Measurements from ENCODE around the gene HS3ST5. TPM values are rescaled to one million over a fixed set of nuclear protein-coding genes. Genes with fewer than 3 reads are reported as not detected.

Gene HS3ST5
- total RNA-seq, 1 experiment from 2014 or later: not detected

DNA sequence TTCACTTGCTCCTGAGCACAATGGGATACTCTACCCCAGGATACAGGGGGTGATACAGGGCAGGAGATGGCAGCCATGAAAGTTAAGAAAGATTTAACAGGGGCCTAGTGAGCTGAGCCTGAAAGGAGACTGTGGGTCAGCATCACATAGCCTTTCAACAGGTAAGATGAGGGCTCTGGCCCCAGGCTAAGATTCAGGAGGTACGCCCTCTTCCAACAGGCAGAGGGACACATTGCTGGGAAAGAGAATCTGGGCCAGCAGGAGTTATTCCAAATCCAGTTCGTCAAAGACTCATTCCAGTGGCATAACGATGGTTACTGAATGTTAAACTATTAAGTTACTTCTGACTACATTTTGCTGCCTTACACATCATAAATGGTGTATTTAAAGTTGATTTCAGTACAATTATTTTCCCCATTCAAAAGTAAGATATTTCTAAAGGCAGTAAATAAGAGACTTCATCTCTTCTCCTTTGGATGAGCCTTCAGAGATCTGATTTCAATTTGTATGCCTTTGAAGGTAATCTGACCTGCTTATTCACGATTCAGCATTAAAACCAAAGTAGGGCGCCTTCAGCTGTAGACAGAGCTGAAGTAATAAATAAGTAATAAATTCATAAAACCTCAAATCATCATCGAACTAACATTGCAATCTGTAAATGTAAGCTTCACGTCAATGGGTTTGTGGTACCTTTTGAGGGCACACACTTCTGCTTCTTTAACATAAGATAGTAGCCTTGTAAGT is 62.4 kb downstream of the HS3ST5 start:
- intact Hi-C loops (cut with micrococcal nuclease): no loop called here
- no peaks in the 10 kb centered on the region for H3K9me3 ChIP-seq (ENCODE audit: control insufficient read depth in 1 of 2, insufficient read depth in 1 of 2, low read depth in 1 of 2, low read length in 2 of 2)
- no TSS peak for BruUV-seq (replicated peaks)
- DNase-seq (ENCODE audit: low read depth, low spot score) (no peak), ATAC-seq (no peak)
- no peaks in the 10 kb centered on the region for H3K36me3 ChIP-seq (ENCODE audit: control insufficient read depth in 1 of 2, insufficient read depth in 2 of 2, low read length in 2 of 2)
- no peak overlapping the region for H2AFZ ChIP-seq (ENCODE audit: low read depth, low read length, poor library complexity, severe bottlenecking)
- TF ChIP-seq POLR2A (IDR thresholded peaks at IDR 0.05; ENCODE audit: borderline replicate concordance, extremely low read depth, insufficient read depth, insufficient read length) (no peak), ZNF274 (IDR thresholded peaks at IDR 0.05; ENCODE audit: low read depth, low read length) (no peak), SRF (IDR thresholded peaks at IDR 0.05; ENCODE audit: low read depth) (no peak), CBX3 (IDR thresholded peaks at IDR 0.05; ENCODE audit: low read depth) (no peak), TCF7L2 (IDR thresholded peaks at IDR 0.05; ENCODE audit: borderline replicate concordance, extremely low read depth, insufficient read depth, insufficient read length) (no peak), YY1 (IDR thresholded peaks at IDR 0.05; ENCODE audit: extremely low read depth, insufficient replicate concordance, low read depth, low read length) (no peak), EZH2phosphoT487 (IDR thresholded peaks at IDR 0.05; ENCODE audit: borderline replicate concordance) (no peak), FOSL1 (IDR thresholded peaks at IDR 0.05; ENCODE audit: low read depth) (no peak), MAX (IDR thresholded peaks at IDR 0.05) (no peak), RAD21 (IDR thresholded peaks at IDR 0.05; ENCODE audit: low read depth) (no peak), SIN3A (IDR thresholded peaks at IDR 0.05; ENCODE audit: low read depth) (no peak), REST (IDR thresholded peaks at IDR 0.05; ENCODE audit: low read depth) (no peak), EZH2 (IDR thresholded peaks at IDR 0.05) (no peak), ELF1 (IDR thresholded peaks at IDR 0.05; ENCODE audit: borderline replicate concordance, low read depth) (no peak)
- TF ChIP-seq, protein P1, sequence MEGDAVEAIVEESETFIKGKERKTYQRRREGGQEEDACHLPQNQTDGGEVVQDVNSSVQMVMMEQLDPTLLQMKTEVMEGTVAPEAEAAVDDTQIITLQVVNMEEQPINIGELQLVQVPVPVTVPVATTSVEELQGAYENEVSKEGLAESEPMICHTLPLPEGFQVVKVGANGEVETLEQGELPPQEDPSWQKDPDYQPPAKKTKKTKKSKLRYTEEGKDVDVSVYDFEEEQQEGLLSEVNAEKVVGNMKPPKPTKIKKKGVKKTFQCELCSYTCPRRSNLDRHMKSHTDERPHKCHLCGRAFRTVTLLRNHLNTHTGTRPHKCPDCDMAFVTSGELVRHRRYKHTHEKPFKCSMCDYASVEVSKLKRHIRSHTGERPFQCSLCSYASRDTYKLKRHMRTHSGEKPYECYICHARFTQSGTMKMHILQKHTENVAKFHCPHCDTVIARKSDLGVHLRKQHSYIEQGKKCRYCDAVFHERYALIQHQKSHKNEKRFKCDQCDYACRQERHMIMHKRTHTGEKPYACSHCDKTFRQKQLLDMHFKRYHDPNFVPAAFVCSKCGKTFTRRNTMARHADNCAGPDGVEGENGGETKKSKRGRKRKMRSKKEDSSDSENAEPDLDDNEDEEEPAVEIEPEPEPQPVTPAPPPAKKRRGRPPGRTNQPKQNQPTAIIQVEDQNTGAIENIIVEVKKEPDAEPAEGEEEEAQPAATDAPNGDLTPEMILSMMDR (IDR thresholded peaks at IDR 0.05 in 2 of 3, conservative IDR thresholded peaks at IDR 0.05 in 1 of 3; ENCODE audit: borderline replicate concordance in 1 of 3, insufficient read depth in 1 of 3, low read depth in 2 of 3, low read length in 2 of 3): no peak
- ChIA-PET CTCF (no interaction called here), POLR2A (no interaction called here), RAD21 (ENCODE audit: low non-redundant PET in 1 of 2, low total read pairs in 2 of 2, uncharacterized antibody in 2 of 2, unreplicated experiment in 2 of 2) (no interaction called here)
- peaks cover 50% of the 10 kb centered on the region for H3K27me3 ChIP-seq (ENCODE audit: insufficient read depth, low read length)
- 0 out of 2 replicates have a peak, but pooled peaks cover 4% of the 10 kb centered on the region for H4K20me1 ChIP-seq (ENCODE audit: insufficient read depth)
- H3K79me2 ChIP-seq (ENCODE audit: insufficient read depth, low read length): no peaks in the 10 kb centered on the region
- H3K4me1 ChIP-seq (ENCODE audit: control insufficient read depth in 1 of 2, insufficient read depth in 2 of 2, low read length in 2 of 2): no peaks in the 10 kb centered on the region
- no peak overlapping the region for H3K4me2 ChIP-seq (ENCODE audit: low read length)
- H3K4me3 ChIP-seq (replicated peaks in 1 of 2; ENCODE audit: low read depth in 1 of 2, low read length in 2 of 2): no peak overlapping the region
- H3K9me2 ChIP-seq (ENCODE audit: insufficient read depth): no peaks in the 10 kb centered on the region
- H3K9ac ChIP-seq (ENCODE audit: low read length): no peak overlapping the region
- no peak overlapping the region for H3K27ac ChIP-seq (ENCODE audit: low read depth, low read length)

All from HCT116 (cell line).